ENCODE results near the gene C1orf167.
A peak's percentile ranks its signal among the peaks of the same experiment; 100 is the strongest.

The C1orf167 gene

GRCh38 chr1:11749203-11749689, 12.7 kb upstream of the C1orf167 start:
- DNase-seq (ENCODE audit: low read depth), result peak; percentile 80
- TF ChIP-seq MYC (IDR thresholded peaks at IDR 0.05; ENCODE audit: low read depth, low read length) (peak; percentile 69; the same call in 1 of the 2 replicates), POLR2A (IDR thresholded peaks at IDR 0.05; ENCODE audit: extremely low read depth, insufficient read length) (no peak)
- TF ChIP-seq, protein P1, sequence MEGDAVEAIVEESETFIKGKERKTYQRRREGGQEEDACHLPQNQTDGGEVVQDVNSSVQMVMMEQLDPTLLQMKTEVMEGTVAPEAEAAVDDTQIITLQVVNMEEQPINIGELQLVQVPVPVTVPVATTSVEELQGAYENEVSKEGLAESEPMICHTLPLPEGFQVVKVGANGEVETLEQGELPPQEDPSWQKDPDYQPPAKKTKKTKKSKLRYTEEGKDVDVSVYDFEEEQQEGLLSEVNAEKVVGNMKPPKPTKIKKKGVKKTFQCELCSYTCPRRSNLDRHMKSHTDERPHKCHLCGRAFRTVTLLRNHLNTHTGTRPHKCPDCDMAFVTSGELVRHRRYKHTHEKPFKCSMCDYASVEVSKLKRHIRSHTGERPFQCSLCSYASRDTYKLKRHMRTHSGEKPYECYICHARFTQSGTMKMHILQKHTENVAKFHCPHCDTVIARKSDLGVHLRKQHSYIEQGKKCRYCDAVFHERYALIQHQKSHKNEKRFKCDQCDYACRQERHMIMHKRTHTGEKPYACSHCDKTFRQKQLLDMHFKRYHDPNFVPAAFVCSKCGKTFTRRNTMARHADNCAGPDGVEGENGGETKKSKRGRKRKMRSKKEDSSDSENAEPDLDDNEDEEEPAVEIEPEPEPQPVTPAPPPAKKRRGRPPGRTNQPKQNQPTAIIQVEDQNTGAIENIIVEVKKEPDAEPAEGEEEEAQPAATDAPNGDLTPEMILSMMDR (IDR thresholded peaks at IDR 0.05; ENCODE audit: low read depth, low read length), result peak; percentile 71
- TF ChIP-seq, protein P2, sequence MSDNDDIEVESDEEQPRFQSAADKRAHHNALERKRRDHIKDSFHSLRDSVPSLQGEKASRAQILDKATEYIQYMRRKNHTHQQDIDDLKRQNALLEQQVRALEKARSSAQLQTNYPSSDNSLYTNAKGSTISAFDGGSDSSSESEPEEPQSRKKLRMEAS (IDR thresholded peaks at IDR 0.05; ENCODE audit: low read depth, low read length), result peak; percentile 89
- H3K4me3 ChIP-seq (ENCODE audit: low read depth, low read length), result no peak overlapping the region

- no peak for TF ChIP-seq POLR2A (IDR thresholded peaks at IDR 0.05; ENCODE audit: extremely low read depth, insufficient read length)
- TF ChIP-seq, protein P1 (IDR thresholded peaks at IDR 0.05; ENCODE audit: low read depth, low read length), result no peak
- no peak for TF ChIP-seq MYC (IDR thresholded peaks at IDR 0.05; ENCODE audit: low read depth, low read length)
- TF ChIP-seq, protein P2 (IDR thresholded peaks at IDR 0.05; ENCODE audit: low read depth, low read length), result no peak
- no peak for DNase-seq (ENCODE audit: low read depth)
- no peak overlapping the region for H3K4me3 ChIP-seq (ENCODE audit: low read depth, low read length)
Measured at GRCh38 chr1:11749996-11750395, 12.0 kb upstream of the C1orf167 start.

GRCh38 chr1:11751087-11751486, 10.9 kb upstream of the C1orf167 start:
- H3K4me3 ChIP-seq (ENCODE audit: low read depth, low read length), result no peak overlapping the region
- TF ChIP-seq, protein P1 (IDR thresholded peaks at IDR 0.05; ENCODE audit: low read depth, low read length), result no peak
- no peak for TF ChIP-seq MYC (IDR thresholded peaks at IDR 0.05; ENCODE audit: low read depth, low read length)
- TF ChIP-seq, protein P2 (IDR thresholded peaks at IDR 0.05; ENCODE audit: low read depth, low read length), result no peak
- no peak for TF ChIP-seq POLR2A (IDR thresholded peaks at IDR 0.05; ENCODE audit: extremely low read depth, insufficient read length)
- no peak for DNase-seq (ENCODE audit: low read depth)

DNA sequence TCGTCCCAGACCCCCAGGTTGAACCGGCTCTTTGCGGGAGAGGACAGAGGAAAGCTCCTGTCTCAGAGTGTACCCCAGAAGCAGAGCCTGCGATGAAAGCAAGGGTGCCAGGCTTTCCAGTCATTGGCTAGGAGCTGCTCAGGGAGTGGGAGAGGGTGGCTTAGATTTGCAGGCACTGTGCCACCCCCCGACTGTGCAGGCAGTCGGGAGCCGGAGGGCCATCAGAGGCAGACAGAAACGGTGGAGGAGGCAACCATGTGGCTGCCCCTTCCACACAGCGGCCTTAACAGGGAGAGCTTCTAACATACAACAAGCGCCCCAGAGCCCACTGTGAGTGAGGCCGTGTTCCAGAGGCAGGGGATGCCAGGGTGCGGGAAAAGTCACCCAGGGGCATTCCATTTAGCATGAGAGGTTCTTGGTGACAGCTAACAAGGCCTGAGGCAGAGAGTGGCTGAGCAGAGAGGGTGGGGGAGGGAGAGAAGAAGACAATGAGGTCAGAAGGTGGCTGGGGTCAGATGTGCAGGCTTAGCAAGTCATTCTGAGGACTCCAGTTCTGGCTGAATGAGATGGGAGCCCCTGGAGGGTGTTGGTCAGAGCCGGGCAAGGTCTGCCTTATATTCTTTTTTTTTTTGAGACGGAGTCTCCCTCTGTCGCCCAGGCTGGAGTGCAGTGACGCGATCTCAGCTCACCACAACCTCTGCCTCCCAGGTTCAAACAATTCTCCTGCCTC, 9.5 kb upstream of the C1orf167 start:
- no peak for TF ChIP-seq POLR2A (IDR thresholded peaks at IDR 0.05; ENCODE audit: extremely low read depth, insufficient read length)
- TF ChIP-seq, protein P2 (IDR thresholded peaks at IDR 0.05; ENCODE audit: low read depth, low read length), result no peak
- TF ChIP-seq, protein P1 (IDR thresholded peaks at IDR 0.05; ENCODE audit: low read depth, low read length), result no peak
- TF ChIP-seq MYC (IDR thresholded peaks at IDR 0.05; ENCODE audit: low read depth, low read length), result no peak
- peak; percentile 17 for DNase-seq (ENCODE audit: low read depth)

GRCh38 chr1:11753555-11754208, 8.3 kb upstream of the C1orf167 start:
- TF ChIP-seq POLR2A (IDR thresholded peaks at IDR 0.05; ENCODE audit: extremely low read depth, insufficient read length), result no peak
- TF ChIP-seq, protein P1 (IDR thresholded peaks at IDR 0.05; ENCODE audit: low read depth, low read length), result no peak
- H3K4me3 ChIP-seq (ENCODE audit: low read depth, low read length), result no peak overlapping the region
- no peak for DNase-seq (ENCODE audit: low read depth)

More for the DNA sequence above, 9.5 kb upstream of the C1orf167 start:
- no peak overlapping the region for H3K4me3 ChIP-seq (ENCODE audit: low read depth, low read length)

Data from NB4 (cell line).